ENCODE data around the gene TRABD2A. TPM values are rescaled to one million over a fixed set of nuclear protein-coding genes. Genes with fewer than 3 reads are reported as not detected.
"Not testable (repeated sequence)": the region's sequence is repeated elsewhere in the genome, so short reads cannot be mapped to it uniquely, and the experiment has no call there.

Gene TRABD2A, protein sequence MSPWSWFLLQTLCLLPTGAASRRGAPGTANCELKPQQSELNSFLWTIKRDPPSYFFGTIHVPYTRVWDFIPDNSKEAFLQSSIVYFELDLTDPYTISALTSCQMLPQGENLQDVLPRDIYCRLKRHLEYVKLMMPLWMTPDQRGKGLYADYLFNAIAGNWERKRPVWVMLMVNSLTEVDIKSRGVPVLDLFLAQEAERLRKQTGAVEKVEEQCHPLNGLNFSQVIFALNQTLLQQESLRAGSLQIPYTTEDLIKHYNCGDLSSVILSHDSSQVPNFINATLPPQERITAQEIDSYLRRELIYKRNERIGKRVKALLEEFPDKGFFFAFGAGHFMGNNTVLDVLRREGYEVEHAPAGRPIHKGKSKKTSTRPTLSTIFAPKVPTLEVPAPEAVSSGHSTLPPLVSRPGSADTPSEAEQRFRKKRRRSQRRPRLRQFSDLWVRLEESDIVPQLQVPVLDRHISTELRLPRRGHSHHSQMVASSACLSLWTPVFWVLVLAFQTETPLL
- polyA plus RNA-seq (ENCODE audit: insufficient read length in 4 of 4): under 1 TPM; 0.30 to 0.64 (median 0.47) TPM

- peak in 1 of 4 donors; percentile 10 for DNase-seq (ENCODE audit: low read depth in 4 of 4, low spot score in 3 of 4)
Measured at GRCh38 chr2:84880645-84881521, at the start of gene TRABD2A. TRABD2A (minus strand) TSS chr2:84881084; CDS start chr2:84881039, 45 bp downstream.

DNA sequence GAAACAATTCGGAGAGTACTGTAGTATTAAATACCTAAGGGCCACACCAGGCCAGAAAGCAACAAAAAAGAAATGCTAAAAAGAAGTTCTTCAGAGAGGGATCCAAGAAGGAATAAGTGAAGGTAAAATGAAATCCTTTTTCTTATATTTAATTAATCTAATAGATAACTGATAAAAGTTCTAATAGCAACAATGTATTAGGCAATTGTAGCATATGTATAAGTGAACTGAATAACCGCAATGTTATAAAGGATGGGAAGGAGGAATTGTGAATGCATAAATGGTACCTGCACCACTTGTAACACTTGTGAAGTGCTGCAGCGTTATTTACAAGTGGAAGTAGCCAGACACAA, 46.4 kb upstream of the TRABD2A start:
- no peak for DNase-seq (ENCODE audit: low read depth in 4 of 4, low spot score in 3 of 4)

GRCh38 chr2:84925724-84926376, 45.0 kb upstream of the TRABD2A start:
- peak; percentile 84 to 89 (median 86) for DNase-seq (ENCODE audit: low read depth in 4 of 4, low spot score in 3 of 4)

GRCh38 chr2:84925336-84925723, 44.4 kb upstream of the TRABD2A start:
- DNase-seq (ENCODE audit: low read depth in 4 of 4, low spot score in 3 of 4): no peak

- DNase-seq (ENCODE audit: low read depth in 4 of 4, low spot score in 3 of 4): no peak
Measured at GRCh38 chr2:84924173-84925106, 43.6 kb upstream of the TRABD2A start.

- no peak for DNase-seq (ENCODE audit: low read depth in 4 of 4, low spot score in 3 of 4)
Measured at GRCh38 chr2:84923009-84923408, 42.1 kb upstream of the TRABD2A start.

DNA sequence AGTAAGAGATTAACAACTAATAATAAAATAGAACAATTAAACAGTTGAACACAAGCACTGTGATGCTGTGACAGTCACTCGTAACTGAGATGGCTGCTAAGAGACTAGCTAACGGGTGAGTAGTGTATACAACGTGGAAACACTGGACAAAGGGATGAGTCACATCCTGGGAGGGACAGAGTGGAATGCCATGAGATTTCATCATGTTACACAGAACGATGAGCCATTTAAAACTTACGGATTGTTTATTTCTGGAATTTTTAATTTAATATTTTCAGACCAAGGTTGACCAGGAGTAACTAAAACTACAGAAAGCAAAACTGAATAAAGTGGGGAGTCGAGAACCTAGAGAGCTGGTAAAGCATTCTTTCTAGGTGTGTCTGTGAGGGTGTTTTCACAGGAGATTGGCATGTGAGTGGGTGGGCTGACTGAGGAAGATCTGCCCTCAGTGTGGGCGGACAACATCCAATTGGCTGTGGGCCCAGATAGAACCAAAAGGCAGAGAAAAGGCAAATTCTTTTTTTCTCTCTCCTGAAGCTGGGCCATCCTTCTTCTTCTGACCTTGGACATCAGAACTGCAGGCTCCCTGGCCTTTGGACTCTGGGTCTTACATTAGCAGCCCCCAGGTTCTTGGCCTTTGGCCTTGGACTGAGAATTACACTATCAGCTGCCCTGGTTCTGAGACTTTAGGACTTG, 39.1 kb upstream of the TRABD2A start:
- no peak for DNase-seq (ENCODE audit: low read depth in 4 of 4, low spot score in 3 of 4)

- no peak for DNase-seq (ENCODE audit: low read depth in 4 of 4, low spot score in 3 of 4)
Measured at GRCh38 chr2:84918430-84918829, 37.5 kb upstream of the TRABD2A start.

DNA sequence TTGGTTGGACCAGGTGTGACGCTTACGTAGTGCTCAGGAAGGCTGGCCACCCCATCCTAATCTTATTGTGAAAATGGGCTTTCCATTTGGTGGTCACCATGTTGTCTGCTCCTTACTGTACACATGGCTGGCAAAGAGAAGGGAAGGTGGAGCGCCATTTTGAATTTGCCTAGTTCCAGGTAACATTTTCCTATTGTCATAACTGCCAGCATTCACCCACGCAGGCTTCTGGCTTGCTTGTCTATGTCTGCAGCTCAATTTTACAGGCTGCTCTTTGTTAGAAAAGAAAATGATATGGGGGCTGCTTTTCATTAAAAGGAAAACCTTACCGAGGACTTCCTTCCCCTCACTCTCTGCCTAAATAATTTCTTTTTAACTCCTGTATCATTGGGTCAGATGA, 36.9 kb upstream of the TRABD2A start:
- DNase-seq (ENCODE audit: low read depth in 4 of 4, low spot score in 3 of 4): not testable (repeated sequence)

- DNase-seq (ENCODE audit: low read depth in 4 of 4, low spot score in 3 of 4): not testable (repeated sequence)
Measured at GRCh38 chr2:84915675-84916074, 34.8 kb upstream of the TRABD2A start.

- no peak for DNase-seq (ENCODE audit: low read depth in 4 of 4, low spot score in 3 of 4)
Measured at GRCh38 chr2:84914334-84914733, 33.5 kb upstream of the TRABD2A start.

DNA sequence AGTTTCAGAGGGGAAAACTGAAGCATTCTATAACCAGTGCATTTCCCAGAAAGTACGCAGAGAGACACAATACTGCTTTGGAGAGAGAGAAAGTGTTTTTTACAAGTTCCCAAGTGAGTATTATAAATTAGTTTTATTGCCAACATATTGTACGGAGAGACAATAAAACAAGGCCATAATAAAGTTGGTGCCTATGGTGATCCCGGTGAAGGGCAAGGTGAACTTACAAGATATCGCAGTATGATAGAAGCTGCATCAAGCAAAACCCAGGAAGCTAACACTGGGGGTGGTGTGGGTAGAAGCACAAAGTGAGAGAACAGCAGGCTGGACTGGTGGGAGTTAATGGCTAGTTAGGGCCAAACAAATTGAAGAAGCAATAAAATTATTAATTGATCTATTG, 32.1 kb upstream of the TRABD2A start:
- no peak for DNase-seq (ENCODE audit: low read depth in 4 of 4, low spot score in 3 of 4)

DNA sequence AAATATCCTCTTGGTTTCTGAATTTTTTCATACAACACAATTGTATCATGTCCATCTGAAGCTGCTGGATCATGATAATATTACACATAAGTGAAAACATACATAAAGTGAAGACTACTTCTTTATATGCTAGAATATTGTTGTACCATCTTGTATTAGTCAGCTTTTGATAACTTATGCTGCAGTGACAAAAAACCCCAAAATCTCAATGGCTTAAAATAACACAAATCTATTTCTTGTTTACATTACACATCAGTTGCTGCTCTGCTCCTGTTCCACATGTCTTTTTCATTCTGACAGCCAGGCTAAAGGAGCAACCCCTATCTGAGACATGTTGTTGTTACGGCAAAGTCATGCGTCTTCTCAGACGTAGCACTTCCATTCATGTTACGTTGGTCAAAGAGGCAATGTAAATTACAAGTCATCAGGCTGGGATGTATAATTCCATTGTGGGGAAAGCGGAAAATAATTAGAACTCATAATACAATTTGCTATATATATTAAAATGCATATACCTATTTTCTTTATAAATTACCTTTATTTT, 30.3 kb upstream of the TRABD2A start:
- DNase-seq (ENCODE audit: low read depth in 4 of 4, low spot score in 3 of 4): no peak

DNA sequence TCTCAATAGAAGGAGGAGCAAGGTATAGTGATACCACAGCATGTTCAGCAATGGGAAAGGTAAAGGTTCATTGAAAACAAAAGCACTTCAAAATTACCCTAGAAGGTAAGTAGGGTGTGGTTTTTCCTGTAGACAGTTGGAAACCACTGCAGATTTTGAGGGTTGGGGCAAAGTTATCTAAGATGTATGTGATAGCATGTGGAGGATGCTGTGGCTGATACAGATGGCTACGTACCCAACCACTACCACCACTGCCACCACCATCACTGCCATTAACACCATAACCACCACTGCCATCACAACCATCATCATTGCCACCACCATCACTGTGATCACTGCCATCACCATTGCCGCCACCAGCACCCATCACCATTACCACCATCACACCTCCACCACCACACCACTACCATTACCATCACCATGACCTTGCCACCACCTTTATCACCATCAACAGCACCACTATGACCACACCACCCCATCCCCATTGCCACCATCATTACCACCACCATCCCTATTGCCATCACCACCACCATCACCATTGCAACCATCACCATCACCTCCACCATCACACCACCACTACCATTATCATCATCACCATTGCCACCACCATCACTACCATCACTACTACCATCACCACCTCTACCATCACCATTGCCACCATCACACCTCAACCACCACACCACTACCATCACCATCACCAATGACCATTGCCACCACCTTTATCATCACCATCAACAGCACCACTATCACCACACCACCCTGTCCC, 28.2 kb upstream of the TRABD2A start:
- DNase-seq (ENCODE audit: low read depth in 4 of 4, low spot score in 3 of 4): no peak

DNA sequence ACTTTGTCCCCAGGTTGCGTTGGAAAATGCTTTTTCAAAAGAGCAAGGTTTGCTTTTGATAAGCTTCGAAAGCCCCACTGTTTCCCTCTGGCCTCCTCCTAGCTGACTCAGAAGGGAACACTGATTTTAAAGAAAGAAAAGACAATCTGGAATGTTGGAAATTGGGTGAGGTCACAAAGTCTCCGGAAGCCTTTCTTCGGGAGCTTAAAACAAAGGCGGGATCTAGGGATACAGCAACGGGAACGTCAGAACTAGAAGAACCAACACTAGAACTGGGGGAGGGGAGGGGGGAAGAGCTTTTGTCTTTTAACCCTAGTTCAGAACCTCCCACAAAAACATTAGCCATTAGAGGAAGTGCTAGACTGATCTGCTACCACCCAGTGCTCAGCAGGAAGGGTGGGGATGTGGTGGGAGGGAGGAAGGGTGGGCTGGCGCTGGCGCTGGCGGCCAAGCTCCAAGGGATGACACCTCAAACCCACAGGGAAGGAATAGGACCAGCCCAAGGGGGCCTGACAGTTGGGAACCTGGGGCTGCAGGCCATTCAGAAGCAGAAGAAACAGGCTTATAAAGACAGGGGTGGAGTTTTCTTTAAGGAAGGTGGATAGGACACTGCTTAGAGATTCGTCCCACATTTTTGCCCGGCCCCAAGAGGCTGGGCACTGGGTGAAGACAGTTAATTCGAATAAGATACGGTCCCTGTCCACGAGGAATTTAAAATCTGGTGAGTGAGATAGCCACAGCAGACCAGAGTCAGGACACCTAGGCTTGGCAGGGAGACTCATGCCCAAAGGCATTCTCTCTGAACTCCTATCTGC, 26.2 kb upstream of the TRABD2A start:
- DNase-seq (ENCODE audit: low read depth in 4 of 4, low spot score in 3 of 4): peak in 1 of 4 donors; percentile 61

- no peak for DNase-seq (ENCODE audit: low read depth in 4 of 4, low spot score in 3 of 4)
Measured at GRCh38 chr2:84906108-84906899, 25.4 kb upstream of the TRABD2A start.
